Stimulated activated CD4-positive, alpha-beta T cell treated with anti-CD3 and anti-CD28 coated beads, Interleukin-4, amount 100 ng/mL, for 24 hours (primary cell): ENCODE results near the gene IL1RAPL2.
"Not testable (repeated sequence)": the region's sequence is repeated elsewhere in the genome, so short reads cannot be mapped to it uniquely, and the experiment has no call there.

Source experiments
- DNase-seq: peaks from one replicate; pipeline ENCODE4 v3.0.0-alpha.2; 2020

The IL1RAPL2 gene

DNA sequence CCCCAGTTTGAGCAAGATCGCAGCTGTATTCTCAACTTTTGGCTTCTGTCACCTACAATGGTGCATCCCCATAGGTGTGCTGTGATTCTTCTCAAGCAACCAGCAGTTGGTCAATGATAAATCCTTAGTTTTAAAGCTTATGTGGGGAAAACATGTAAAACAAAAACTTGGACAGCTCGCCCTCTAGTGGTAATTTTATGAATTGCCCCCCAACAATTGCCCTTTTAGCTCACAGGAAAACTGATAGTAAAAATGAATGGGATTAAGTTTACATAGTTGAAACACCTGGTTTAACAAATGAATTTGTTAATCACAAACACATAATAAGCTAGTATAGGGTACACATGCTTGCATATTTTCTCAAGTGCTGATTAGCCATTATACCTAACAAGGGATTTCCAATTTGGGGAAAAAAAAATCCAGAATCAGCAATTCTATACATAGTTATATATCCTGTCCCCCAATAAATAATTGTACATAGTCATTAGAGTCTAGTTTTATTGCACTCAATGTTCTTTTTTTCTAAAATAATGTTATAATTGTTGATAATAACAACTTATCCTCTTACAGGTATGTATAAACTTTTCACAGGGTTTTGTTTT lies 624.4 kb downstream of the IL1RAPL2 start:
- no peak for DNase-seq

DNA sequence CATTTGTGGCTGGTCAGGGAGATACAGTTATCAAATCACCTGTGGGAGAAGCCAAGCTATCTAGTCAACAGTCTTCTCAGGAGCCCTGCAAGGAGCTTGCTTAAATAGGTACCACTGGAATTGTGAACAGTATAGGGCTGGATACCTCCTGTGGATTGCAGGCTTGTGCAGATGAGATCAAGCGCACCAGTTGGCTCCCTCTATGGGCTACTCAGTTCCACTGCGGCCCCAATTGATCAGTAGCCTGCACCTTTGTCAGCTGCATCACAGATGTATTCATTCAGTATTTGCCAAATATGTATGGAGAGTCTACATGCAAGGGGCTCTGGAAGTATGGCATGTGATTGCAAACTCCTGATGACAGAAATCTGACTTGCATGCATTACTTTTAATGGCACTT lies 625.9 kb downstream of the IL1RAPL2 start:
- DNase-seq: no peak

DNA sequence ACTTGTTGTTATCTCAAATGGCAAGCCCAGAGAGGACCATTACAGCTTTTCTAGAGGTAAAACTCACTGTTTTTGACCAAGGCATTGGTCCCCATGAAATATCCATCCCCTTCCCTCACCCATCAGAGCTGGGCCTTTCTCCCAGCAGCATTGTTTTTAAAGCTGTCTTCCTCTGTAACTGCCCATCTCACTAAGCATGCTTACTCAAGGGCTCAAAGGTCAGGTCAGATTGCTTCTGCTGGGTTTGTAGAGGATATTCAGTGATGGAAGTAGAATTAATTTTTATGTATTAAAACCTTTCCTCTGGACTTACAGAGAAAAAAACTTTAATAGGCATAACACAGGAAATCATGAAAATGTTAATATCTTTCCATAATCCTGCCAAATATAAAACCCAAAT lies 643.4 kb downstream of the IL1RAPL2 start:
- DNase-seq: no peak

DNA sequence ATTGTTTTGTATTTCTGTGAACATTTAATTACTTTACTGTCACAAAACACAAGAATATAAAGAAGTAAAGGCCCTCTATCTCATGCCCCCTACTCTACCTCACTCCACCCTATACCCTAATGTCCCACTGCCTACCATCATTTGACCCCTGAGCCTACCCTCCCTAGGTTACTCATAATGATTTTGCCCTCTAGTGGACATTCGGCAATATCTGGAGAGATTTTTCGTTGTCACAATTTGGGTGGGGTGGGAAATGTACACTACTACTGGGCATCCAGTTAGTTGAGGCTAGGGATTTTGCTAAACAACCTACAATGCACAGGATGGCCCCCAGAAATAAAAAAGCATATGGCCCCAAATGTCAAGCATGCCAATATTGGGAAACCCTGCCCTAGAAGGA lies 644.3 kb downstream of the IL1RAPL2 start:
- DNase-seq: no peak

DNA sequence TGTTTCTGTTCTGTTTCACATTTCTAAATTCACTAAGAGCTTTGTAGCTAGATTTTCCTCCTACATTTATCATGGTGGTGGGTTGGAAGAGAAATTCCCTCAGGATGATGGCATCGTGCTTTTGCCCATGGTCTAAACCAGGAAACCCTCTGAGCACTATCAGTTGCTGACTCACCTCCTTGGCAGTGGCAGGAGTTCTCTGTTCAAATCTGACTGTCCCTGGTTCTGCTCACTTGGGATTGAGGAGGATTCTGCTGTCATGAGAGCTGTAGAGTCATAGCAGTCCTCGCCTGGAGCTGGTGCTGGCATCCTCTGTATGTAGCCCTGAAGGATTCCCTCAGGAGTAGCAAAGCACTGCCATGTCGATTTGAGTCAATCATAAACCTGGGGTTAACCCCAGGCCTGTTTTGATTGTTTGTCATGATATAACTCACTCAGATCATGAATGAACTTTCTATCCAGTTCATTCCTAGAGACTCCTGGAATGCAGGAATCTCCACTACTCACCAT lies 645.1 kb downstream of the IL1RAPL2 start:
- no peak for DNase-seq

DNA sequence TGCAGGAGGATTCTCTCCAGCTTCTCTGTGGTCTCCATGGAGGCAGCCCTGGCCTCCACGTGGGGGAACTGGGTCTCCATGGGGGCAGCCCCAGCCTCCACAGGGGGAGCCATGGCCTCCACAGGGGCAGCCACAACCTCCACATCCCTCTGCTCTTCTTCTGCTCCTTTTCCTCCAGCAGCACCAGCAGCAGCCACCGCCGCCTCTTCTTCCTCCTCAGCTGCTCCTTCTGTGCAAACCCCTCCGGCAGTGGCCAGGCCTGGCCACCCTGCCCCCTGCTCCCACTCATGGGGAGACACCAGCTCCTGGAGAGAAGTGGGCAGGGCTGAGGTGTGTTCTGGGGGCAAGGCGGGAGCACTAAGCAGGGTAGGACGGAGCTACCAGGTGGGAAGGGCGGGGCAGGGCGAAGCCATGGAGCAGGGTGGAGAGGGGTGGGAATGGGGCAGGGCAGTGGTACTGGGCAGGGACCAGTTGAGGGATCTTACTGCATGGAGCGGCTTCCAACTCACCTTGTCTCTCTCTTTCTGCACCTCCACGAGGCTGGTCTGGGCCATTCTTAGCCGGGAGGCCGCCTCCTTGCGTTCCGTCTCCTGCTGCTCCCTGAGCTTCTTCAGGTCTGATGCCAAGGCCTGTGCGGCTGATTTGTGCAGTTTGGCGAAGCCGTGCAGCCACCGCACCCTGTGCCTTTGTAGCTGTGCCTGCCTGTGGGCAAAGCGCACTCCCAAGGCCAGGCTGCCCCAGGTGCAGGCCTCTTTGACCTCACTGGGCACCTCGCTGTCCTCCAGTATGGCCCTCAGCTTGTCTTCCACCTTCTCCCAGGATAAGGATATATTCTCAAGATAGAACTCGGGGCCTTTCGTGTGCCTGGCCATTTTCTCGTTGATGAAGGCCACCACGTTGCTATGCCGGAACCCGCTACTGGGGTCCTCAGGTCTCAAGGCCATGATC lies 653.7 kb downstream of the IL1RAPL2 start:
- DNase-seq: no peak

DNA sequence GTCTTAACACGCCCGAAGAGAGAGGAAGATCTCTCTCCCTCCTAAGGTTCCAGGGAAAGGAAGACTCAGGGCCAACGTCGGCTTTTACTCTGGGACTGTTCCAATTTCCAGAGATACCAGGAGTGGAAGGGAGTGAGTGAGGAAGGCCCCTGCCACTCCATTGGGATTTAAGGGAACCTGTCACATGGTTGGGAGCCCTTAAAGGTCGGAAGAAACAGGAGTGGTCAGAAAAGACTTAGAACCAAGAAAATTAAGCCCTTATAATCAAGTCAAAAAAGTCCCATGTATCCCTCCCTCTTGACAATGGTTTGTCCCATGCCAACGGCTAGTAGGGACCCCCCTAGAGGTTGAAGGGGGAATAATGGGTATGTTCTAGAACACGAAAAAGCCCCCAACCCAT lies 654.6 kb downstream of the IL1RAPL2 start, which contains the start of gene TEX13A:
TSS of gene TEX13A (minus strand) at position 59 of the 400 bp plus-strand sequence. CDS start 297 bp downstream, outside the sequence.
- no peak for DNase-seq

DNA sequence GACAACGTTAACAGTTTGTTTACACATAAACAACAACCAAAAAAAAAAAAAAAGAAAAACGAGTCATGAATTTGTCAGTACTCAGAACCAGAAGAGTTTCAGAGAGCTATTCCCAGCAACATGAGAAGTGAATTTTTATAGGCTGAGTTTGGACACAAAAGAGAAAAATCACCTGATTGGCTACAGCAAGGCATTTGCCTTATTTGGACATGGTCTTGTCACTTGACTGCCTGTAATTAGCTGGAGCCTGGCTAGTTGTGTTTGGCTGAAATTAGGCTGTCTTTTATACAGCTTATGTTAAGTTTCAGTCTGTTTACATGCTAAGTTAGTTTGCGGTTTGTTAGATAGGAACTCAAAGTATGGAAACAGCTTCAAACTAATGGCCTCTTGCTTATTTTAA lies 655.4 kb downstream of the IL1RAPL2 start:
- no peak for DNase-seq

DNA sequence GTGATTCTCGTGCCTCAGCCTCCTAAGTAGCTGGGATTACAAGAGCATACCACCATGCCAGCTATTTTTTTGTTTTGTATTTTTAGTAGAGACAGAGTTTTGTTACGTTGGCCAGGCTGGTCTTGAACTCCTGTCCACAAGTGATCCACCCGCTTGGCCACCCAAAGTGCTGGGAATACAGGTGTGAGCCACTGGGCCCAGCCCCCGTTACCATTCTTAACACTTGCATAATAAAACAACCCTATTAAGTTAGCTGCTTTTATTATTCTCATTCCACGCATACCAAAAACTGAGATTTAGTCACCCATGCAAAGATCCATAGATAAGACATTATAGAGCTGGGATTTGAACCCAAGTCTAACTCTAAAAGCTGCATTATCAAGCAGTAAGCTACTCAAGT lies 660.5 kb downstream of the IL1RAPL2 start:
- DNase-seq: no peak

DNA sequence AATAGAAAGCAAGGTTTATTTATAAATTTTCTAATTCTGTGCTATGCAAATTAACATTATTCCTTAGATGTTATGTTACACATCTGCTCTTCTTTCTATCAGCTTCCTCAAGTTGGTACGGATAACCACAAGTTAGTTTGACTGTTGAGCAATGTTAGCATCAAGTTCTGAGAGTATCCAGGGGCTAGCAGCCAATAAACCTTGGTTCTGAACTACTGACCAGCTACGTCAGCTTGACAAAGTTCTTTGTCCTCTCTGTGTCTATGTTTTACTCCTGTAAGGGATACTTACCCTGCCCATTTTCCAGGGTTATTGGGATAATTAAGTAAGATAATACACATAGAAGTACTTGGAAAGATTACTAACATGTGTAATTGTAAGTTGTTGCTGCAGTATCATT lies 662.6 kb downstream of the IL1RAPL2 start:
- no peak for DNase-seq

DNA sequence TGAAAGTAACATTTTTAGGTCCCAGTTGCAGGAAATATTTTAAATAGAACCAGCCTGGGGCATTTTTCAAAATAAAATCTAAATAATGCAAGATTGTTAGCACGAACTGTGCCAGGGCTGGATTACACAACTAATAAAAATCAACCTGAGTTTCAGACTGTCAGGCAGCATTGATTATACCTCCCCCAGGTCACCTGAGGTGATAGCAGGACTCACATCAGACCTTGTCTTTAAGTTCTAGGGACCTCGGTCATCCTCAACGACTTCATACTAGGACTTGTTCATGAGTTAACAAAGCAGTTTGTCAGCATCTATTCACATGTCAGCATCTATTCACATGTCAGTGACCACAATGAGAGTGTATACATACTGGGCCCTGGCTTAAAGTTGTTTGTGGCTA lies 663.1 kb downstream of the IL1RAPL2 start:
- no peak for DNase-seq

DNA sequence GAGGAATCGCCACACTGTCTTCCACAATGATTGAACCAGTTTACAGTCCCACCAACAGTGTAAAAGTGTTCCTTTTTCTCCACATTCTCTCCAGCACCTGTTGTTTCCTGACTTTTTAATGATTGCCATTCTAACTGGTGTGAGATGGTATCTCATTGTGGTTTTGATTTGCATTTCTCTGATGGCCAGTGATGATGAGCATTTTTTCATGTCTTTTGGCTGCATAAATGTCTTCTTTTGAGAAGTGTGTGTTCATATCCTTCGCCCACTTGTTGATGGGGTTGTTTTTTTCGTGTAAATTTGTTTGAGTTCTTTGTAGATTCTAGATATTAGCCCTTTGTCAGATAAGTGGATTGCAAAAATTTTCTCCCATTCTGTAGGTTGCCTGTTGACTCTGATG lies 671.4 kb downstream of the IL1RAPL2 start:
- not testable (repeated sequence) for DNase-seq

DNA sequence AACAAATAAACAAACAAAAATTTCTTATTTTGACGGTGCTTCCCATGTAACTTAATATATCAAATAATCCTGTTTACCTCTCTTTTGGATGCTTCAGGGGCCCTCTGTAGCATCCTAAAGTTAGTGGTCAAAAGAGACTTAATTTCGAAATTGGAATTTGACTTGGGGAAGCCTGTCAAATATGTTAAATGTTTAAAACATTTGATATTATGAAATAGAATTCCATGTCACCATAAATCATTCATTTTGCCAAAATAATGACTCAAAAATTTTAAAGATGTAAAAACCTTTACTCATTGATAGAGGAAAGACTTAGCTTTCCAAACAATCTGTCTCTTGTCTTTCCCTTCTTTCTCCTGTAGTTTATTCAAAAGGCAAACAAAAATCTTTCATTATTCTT lies 675.1 kb downstream of the IL1RAPL2 start:
- DNase-seq: no peak

DNA sequence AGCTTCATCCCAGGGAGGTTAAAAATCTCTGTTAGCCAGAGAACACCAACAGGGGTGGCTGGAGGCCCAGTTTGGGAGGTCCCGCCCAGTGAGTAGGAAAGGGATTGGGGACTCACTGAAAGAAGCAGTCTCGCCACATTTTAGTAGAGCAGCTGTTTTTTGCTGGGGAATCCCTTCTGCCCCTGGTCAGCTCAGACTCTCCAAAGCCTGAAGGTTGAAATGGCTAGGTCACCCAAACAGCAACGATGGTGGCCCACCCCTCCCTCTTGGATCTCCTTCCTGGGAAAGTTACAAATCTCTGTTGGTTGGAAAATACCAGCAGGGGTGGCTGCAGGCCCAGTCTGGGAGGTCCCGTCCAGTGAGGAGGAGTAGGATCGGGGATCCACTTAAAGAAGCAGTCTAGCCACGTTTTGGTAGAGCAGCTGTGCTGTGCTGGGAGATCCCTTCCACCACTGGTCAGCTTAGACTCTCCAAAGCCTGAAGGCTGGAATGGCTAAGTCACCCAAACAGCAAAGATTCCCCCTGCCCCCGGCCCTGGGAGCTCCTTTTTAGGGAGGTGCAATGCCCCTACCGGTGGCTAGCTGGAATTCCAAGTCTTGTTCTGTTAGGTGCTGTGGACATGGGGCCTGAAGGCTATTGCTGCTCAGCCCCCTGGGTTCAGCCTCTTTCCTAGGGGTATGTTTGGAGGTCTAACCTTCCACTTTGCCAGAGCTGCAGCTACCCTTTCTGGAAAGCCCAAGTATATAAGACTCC lies 694.5 kb downstream of the IL1RAPL2 start:
- DNase-seq: no peak

DNA sequence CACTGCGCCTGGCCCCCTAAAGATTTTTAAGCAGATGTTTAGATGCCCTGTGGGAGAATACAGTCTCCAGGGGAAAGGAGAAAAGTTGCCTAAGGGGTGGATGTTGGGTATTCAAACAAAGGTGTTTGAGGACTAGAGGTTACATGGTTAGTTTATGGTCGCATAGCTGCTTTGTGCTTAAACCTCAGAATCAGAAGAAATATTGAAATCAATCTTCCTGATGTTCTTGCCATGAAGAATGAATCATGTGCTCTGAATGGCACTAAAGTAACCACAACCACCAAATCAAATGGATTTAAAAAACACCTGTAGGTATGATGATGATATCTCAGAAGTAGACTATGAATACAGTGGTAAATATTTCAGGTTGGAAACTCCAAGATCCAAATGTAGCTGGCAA lies 697.2 kb downstream of the IL1RAPL2 start:
- DNase-seq: no peak

DNA sequence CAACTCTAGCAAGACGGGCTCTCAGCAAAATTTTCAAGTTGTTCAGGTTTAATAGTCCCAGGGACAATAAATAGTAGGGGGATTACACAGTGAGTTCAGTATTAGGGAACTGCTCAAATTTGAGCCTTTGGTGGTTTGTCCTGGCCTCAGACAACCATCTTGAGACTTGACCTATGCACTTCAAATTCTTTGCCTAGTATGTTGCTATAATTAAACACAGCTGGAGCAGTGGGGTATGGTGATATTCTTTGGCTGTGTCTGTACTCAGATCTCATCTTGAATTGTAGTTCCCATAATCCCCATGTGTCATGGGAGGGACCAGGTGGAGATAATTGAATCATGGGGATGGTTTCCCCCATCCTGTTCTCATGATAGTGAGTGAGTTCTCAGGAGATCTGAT lies 697.8 kb downstream of the IL1RAPL2 start:
- DNase-seq: no peak

DNA sequence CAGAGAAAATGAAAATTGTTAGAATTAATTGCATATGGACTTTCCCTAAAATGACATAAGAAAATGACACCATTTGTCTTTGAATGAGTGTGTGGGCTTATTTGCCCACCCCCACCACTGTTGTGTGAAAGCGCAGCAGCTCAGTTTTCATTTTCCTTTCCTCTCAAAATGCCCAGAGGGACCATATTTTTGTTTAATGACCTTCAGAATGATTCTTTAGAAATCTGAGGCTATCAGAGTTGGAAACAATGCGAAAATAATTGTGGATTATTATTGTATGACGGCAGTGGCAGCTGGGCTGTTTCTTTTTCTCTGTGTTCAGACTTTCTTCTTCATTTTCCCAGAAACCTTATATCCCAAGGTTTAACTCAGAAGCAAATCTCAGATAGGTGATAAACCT lies 699.1 kb downstream of the IL1RAPL2 start:
- DNase-seq: no peak

DNA sequence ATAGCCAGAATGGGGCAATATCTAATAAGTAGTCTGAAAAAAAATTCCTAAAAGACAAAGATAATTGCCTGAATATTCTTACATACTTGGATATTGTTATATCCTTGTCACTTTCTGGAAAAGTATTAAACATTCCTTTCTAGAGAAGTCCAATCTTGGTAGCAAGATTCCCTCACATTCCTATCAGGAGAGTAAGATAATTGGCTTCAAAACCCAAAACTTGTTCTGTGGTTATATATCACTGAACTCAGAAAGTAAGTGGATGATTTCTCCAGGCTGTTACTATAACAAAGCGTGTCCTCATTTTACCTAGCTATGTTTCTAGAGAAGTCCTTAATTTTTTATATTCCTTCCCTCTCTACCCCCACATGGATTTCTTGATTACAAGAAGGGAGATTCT lies 700.5 kb downstream of the IL1RAPL2 start:
- DNase-seq: no peak

DNA sequence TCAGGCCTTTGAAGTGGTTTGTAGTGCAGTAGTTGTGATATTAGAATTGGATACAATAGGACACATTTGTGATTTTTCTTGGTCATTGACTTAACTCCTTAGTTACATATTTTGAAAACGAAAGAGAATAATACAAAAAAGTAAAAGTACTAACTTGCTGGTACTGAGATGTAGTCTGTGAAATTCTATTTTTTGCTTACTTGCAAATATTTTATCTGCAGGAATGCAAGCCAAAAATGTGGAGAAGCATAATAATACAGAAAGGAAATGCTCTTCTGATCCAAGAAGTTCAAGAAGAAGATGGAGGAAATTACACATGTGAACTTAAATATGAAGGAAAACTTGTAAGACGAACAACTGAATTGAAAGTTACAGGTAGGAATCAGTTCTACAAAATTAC lies 701.2 kb downstream of the IL1RAPL2 start:
- DNase-seq: no peak

DNA sequence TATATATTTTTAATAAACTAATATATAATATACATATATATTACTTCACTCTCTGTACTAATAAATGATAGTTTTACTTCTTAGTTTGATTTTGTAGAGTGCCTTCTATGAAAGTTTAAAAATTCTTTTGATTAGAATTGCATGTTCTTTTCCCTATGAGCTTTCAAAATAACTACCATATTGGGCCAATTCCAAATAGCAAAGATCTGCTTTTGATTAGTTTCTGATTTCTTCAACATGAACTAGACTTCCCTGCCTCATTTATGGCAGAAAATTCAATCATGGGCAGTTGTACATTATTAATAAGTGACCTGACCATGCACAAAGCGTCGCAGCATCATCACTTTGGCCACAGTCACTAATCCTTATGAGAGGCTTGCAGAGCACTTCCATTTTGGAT lies 703.4 kb downstream of the IL1RAPL2 start:
- DNase-seq: no peak

DNA sequence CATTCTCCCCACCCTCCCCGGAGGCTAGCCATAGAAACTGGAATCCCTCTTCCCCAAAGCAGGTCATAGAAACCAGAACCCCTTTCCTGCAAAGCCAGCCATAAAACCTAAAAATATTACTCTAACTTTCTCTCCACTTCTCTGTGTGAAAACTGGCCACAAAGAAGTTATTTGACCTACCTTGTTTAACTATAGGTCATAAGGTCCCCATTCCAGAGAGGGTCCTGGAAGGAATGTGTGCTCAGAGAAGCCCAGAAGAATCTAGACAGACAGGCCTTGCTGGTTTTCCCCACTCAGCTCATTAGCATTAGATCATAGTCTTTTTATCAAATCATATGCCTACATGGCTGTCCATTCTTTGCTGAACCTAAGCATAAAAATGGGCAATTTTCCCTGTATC lies 707.3 kb downstream of the IL1RAPL2 start:
- no peak for DNase-seq

DNA sequence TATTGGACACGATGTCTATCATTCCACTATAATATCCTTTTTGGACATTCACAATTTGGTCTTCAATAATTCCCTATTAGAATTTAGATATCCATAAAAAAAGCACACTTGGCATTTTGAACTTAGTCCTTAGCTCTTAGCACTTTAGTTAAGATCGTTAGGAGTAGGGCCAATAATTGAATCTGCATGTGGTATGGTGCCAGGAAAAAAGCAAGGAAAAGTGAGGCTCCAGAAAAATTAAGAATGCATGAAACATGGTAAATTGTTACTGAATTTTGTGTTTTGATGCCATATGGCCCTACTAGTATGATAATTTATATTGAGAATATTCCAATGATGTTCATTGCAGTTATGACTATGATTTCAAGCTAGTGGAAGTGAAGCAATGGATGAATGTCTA lies 708.1 kb downstream of the IL1RAPL2 start:
- no peak for DNase-seq

DNA sequence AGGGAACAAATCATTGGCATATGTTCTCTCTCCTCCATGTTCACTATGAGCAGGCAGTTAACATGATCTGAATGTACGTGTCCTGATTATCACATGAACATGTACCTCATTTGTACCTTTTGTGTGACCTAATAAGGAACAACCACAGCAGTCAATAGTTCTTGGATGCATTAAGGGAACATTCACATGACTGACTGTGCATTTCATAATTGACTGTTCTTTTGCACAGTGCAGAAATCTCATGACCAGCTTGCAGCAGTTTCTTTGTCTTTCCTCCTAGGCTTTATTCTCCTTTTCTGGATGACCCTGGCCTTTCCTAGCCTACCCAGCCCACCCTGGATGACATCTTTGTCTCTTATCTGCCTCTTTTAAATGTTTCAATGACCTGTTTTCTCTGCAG lies 711.1 kb downstream of the IL1RAPL2 start:
- no peak for DNase-seq

DNA sequence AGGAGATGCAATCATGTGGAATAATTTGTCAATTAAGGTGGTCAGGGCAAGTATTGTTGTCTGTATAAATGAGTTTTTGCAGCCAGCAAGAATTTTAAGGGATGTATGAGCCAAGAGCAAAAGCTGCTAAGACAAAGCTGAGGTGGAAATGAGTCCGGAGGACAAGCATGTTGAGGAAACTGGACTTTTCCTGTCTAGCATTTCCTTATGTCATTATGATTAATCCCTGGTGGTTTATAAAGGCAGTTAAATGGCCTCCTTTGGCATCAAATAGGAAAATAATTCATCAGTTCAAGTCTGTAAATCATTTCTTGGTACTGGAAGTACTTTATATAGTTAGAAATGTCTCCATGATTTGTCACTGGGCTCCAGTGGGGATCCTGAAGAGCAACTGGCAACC lies 716.1 kb downstream of the IL1RAPL2 start:
- no peak for DNase-seq
